Measurements from ENCODE around the gene STUM. TPM values are rescaled to one million over a fixed set of nuclear protein-coding genes. Genes with fewer than 3 reads are reported as not detected.

Gene STUM
- total RNA-seq, 1 donor, result not detected

DNA sequence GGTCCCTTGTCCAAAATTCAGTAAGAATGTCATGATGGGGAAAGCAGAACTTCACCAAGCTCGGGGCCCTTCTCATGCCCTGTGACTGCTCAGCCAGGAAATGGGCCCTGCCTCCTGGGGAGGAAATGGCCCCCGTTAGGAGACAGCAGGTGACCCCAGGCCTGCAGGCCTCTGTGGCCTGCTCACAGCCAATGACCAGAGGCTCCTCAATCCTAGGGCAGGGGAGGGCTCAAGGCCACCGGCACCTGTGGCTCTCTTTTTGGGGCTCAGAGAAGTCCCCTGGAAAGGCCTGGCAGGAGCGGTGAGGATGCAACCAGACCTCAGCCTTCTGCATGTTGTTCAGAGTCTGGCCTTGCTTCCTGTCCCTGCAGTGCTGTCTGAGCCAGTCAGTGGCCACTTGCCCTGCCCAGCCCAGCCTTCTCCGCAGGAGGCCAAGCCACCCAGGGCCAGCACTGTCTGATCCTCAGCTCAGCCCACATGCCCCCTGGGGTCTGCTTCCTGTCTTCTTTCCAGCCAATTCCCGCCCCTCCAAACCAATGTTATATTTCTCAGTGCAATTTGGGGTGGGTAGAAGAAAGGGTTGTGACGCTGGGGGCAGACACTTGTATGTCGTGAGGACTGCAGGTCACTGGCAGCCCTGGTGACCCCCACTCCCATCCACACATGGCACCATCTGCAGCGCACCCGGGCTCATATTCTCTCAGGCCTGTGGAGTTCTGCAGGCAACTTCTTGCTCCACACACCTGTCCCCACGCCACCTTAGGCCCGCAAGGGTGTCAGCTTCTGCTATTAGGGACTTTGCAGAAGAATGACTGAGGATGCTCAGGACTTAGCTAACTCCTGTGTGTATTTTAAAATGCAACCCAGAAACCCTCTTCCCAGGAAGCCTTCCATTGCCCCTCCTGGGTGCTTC lies 106.9 kb downstream of the STUM start:
- no peak for TF ChIP-seq CTCF (IDR thresholded peaks at IDR 0.05; ENCODE audit: insufficient read depth, low read length)
- no peak overlapping the region for H3K4me3 ChIP-seq (ENCODE audit: low read depth, low read length)
- no peak for DNase-seq (ENCODE audit: low read depth)

DNA sequence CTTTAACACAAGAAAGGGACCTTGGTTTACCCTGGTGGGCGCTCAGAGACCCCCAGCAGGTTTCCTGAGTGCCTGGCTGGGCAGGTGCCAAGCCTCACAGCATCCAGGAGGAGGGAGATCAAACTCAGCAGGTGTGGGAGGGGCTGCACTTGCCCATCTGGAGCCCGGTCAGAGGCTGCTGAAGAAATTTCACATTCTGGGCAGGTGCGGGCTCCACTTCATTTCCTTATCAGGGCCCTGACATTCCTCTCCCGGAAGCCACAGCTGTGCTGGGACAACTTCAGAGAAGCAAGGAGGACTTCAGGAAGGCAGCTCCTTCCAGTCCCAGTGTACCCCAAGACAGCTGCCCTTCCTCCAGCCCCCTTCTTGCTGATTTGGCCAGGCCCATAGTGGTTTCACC lies 107.6 kb downstream of the STUM start:
- no peak for DNase-seq (ENCODE audit: low read depth)
- H3K4me3 ChIP-seq (ENCODE audit: low read depth, low read length), result no peak overlapping the region
- TF ChIP-seq CTCF (IDR thresholded peaks at IDR 0.05; ENCODE audit: insufficient read depth, low read length), result no peak

GRCh38 chr1:226656601-226657277 lies 108.2 kb downstream of the STUM start:
- DNase-seq (ENCODE audit: low read depth), result peak; percentile 97
- TF ChIP-seq CTCF (IDR thresholded peaks at IDR 0.05; ENCODE audit: insufficient read depth, low read length), result no peak
- H3K4me3 ChIP-seq (ENCODE audit: low read depth, low read length), result no peak overlapping the region

- no peak for DNase-seq (ENCODE audit: low read depth)
- no peak overlapping the region for H3K4me3 ChIP-seq (ENCODE audit: low read depth, low read length)
- no peak for TF ChIP-seq CTCF (IDR thresholded peaks at IDR 0.05; ENCODE audit: insufficient read depth, low read length)
Observed at GRCh38 chr1:226657895-226658545, 109.5 kb downstream of the STUM start.

DNA sequence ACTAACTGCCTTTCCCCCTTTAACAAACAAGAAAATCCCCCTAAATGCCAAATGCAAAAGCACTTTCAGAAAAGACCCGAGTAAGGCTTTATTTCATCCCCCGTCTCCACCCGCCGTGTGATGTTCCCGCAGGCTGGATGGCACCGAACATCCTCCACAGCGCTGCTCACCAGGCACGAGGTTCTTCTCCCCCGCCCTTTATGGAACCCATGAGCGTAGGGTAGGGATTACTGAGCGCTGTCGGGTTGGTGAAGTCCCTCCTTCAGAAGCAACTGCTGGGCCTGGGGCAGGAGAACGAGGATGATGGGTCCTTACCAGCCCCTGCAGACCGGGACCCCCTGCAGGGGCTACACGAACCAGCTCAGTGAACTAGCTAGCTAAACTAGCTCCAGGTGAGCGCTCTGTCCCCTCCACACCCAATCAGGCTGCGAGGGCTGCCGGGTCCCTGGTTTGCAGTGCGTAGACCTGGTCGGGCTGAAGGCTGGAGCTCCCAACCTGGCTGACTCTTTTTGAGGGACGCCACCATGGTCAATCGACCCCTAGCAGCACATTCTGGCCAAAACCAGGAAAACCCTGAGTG lies 110.1 kb downstream of the STUM start:
- no peak overlapping the region for H3K4me3 ChIP-seq (ENCODE audit: low read depth, low read length)
- DNase-seq (ENCODE audit: low read depth), result no peak
- no peak for TF ChIP-seq CTCF (IDR thresholded peaks at IDR 0.05; ENCODE audit: insufficient read depth, low read length)

Other genes starting within 250 kb of the STUM start
- 2.6 and 11.4 TPM in 2 replicates for gene LIN9, start 239.6 kb upstream of the STUM start, total RNA-seq (ENCODE audit: low replicate concordance)
- gene PARP1, start 140.7 kb upstream of the STUM start, total RNA-seq (ENCODE audit: low replicate concordance), result 67.8 and 67.9 TPM in 2 replicates
- 7.5 and 17.2 TPM in 2 replicates for gene ITPKB, start 190.5 kb downstream of the STUM start, total RNA-seq (ENCODE audit: low replicate concordance)

Measured in fibroblast of the aortic adventitia (primary cell).